ENCODE measurements around the gene RASA4B.
"Not testable (repeated sequence)": the region's sequence is repeated elsewhere in the genome, so short reads cannot be mapped to it uniquely, and the experiment has no call there.

GRCh38 chr7:102543596-102543995 is 26.0 kb upstream of the RASA4B start, which contains the start of gene UPK3BL2:
- TF ChIP-seq CTCF, POLR2A (IDR thresholded peaks at IDR 0.05): not testable (repeated sequence)

All from uterus (tissue), 2 donors.